Activated CD8-positive, alpha-beta memory T cell treated with anti-CD3 and anti-CD28 coated beads for 24 hours (primary cell): ENCODE measurements around the gene PEMT.

Experiments
- DNase-seq: peaks from one replicate; pipeline ENCODE4 v3.0.0-alpha.2; 2020

The PEMT gene

DNA sequence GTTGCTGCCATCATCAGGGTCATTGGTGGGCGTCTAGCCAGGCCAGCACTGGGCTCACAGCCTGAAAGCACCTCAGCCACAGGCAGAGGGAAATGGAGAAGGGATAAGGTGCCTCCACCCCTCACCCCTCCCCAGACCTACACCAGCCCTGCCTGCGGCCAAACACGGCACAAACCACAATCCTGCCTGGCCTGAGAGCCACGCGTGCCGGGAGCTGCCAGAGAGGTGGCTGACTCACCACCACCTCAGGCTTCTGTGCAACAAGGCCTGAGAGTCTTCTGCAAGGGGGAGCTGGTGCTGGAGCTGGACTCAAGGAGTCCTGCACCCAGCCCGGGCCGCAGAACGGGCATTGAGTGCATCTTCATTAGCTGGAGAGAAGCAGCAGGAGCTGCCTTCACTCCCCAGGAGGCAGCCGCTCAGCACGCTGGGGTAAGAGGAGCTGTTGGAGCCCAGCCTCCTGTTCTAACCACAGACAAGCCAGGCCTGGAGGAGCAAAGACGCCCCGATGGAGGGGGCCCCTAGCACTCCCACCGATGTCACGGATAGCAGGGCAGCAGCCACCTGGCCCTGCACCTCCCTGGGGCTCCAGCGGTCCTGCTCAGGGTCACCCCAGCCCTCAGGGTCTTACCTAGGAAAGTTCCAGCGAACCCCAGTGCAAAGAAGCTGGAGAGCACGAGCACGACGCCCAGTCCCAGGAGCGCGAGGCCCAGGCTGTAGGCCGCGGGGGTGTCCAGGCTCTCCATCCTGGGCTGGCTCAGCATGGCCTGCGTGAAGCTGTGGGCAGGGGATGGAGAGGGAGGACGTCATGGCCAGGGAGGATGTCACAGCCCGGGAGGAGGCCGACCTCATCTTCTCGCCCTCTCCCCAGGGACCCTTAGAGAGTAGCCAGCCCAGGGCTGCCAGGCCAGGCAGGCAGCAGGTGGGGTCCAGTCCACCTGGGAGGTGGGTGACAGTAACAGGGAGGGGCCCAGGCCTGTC, 79.3 kb downstream of the PEMT start:
- no peak for DNase-seq

DNA sequence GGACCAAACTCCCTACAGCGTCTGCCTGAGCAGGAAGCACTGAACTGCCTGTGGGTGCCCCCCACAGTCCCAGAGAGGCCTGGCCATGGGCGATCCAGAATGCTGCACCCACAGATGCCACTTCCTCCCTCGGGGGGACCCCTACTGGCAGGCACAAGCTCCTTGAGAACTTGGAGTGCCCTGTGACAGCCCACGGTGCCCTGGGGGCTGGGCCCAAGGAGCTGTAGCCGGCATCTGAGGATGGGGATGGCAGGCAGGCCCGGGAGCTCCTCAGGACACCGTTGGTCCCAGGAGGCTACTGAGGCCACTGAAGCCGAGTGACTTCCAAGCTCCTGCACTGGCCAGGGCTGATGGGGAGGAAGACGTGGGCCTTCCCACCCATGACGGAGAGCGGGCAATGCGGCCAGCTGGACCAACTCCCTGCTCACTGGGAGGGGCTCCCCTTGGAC, 80.2 kb downstream of the PEMT start:
- no peak for DNase-seq

DNA sequence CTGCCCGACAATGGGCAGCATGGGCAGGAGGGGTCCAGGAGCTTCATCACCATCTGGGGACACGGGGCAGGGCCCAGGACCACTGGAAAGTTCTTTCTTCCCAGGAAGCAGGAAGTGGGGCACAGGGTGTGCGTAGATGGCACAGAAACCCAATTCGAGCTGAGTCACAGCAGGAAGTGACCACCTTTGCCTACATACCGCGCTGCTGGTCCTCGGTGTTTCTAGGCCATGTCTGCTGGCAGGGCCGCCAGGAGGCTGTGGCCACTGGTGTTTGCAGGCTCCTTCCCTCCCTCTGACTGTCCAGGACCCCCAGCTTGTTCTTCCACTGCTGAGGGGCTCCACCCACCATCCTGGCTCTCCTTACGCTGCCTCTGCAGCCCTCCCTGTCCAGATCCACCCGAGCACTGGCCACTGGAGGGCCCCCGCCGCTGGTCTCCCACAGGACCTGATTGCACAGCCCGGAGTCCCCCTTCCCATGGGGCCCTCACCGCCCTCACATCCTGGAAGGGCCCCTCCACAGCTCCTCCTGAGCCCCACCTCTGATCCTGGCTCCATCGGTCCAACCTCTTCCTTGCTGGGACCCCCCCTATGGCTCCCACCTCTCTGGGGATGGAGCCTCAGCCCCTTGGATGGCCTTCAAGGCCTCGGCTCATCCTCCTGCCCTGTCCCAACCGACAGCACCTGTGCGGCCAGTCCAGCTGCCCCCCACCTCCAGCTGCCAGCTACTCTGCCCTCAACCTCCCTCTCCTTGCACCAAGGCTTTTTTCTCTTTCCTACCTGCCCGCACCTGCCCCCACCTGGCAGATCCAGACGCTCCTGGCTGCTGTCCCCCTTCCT, 80.8 kb downstream of the PEMT start:
- no peak for DNase-seq

DNA sequence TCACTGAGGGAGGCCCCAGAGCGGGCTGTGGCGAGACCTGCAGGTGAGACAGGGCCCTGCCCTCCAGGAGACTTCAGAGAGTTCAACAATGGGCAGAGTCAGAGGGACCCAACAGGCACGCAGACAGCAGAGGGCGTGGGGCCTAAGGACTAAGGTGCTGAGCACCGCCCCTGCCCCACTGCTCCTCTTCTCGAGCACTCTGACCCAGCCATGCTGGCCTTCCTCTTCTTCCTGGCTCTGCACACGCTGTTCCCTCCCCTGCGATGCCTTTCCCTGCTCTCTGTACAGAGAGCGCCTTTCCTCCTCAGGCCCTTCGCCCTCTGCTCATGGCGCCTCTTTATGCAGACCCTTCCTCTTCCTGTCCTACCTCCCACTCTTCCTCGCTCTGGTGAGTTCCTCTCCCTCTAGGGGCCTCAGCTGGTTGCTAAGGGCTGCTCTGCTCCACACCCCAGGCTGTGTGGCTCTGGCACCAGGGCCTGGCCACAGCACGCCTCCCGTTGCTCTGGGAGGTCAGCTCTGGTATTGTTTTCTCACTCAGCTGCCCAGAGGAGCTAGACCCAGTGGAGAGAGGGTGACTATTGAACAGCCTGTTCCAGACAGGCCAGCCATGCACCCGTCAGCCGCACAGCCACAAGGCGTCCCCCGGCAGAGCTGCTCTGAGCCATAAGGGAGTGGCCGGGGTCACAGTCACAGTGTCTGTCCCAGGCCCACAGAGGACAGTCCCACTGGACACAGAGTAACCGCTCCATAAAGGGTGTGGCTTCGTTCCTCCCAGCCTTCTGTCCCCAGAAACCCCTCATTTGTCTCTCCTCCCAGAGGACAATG, 81.7 kb downstream of the PEMT start:
- no peak for DNase-seq

DNA sequence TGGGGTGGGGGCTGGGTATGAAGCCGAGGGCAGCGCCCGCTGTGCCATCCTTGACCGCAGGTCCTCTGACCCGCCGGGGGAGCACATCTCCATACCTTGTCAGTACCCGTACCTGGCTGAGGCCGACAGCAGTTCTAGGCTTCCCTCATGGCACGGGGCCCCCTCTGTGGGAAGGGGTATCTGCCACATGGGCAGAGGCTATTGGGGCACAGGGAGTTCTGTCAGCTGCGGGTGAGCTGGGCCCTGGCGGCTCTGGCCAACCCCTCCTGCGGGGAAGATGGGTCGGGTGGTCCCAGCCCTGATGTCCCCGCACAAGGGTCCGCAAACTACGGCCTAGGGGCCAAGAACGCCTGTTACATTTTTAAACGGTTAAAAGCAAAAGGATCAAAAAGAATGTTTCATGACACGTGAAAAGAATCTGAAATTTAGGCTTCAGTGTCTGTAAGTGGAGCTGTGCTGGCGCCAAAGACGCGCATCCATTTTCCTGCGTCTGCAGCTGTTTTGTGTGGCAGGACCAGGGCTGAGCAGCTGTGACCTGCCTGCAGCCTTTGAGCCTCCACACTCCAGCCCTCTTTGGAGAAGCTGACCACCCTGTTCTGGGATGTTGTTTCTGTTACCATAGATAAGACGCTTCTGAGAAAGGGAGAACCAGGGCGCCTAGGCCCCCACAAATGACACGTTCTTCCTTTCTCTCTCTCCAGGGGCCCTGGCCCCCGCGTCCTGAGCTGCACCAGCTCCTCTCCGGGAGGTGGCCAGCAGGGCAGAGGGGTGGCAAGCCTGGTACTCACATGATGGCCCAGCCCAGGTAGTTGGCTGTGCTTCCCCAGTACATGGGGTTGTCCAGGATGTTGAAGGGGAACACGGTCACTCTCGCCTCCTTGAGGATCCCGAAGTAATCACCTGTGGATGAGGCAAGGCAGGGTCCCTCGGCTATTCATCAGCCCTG, 82.6 kb downstream of the PEMT start:
- no peak for DNase-seq

DNA sequence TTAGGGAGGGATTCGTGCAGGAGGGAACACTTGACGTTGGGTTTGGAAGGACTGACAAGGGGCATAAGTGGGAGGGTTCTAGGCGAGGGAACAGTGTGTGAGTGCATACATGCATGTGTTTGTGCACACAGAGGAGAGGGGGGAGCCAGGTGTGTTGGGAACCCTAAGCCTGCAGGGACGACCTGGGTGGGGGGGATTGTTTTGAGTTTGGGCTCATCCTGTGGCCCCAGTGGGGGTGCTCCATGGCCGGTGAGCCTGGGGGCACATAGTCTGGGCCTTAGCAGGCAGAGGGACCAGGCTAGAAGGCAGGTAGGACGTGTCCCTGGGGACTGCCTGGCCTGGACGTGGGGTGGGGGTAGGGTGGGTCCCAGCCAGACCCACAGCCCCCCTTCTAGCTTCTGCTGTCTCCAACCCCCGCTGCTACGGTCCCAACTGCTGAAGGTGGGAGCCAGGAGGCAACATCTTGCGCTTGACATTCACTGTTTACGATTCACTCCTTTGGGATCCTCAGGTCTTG, 83.4 kb downstream of the PEMT start:
- no peak for DNase-seq

DNA sequence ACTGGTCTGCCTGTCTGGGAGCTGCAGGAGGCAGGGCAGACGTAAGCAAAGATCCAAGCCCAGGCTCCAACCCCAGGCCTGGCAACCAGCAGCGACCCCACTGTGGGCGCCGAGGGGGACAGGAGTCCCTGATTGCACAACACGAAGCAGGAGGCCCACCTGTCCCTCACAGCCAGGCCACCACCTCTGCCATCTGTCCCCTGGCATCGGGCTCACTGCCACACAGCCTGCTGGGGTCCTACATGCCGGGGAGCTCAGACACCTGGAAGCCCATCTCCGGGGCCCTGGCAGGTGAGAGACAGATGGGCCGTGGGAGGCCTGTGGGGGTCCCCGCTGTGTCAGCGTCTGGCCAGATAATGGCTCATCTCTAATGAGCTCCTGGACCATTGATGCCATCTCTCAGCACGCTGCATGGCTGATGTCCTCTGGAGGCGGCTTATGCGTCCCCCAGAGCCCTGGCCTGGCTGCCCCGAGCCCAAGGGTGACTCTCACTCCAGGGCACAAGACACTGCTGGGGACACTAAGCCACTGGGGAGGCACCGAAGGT, 84.0 kb downstream of the PEMT start:
- DNase-seq: no peak

DNA sequence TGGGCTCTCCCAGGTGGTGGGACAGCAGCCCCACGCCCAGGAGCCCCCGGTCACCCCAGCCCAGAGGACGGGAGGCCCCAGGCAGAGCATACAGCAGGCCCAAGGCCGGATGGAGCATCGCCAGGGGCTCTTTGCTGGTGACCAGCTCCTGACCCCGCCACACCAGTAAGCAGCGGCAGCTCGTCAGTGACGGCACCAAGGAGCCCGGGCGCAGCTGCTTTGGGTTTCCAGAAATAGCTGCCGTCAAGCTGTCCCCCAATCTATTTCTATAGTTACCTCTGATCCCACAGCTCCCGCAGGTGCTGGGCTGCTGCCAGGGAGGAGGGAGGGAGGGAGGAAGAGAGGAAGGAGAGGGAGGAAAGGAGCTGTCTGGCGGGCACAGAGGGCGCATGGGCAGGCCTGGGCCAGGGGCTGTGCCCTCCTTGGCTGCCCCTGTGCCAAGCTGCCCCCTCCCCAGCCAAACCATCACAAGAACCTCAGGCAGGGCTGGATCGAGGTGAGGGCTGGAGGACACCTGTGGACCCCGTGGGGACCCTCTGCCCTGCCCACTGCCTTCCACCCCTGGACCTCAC, 84.5 kb downstream of the PEMT start:
- DNase-seq: no peak

DNA sequence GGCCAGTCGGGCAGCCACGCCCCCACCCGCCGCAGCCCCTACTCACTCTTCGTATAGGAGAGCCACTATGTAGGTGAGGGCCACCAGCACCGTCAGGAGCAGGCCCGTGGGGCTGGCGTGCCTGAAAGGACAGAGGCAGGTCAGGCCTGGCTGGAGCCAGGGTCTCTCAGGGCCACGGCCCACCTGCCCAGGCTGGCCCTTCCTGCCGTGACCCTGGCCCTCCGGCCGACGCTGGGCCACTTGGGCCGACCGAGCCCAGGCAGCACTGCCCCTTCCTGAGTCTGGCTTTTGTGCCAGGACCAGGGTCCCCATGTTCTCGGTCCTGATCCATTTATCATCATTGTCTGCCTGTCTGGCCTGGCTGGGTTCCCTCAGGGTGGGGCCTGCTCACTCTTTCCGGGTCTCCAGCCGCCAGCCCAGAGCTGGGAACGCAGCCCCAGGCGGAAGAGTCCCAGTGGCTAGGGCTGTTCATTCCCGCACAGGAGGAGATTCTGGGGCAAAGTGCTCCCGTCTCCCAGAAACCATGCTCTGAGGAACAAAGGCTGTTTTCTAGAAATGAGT, 85.2 kb downstream of the PEMT start:
- no peak for DNase-seq

DNA sequence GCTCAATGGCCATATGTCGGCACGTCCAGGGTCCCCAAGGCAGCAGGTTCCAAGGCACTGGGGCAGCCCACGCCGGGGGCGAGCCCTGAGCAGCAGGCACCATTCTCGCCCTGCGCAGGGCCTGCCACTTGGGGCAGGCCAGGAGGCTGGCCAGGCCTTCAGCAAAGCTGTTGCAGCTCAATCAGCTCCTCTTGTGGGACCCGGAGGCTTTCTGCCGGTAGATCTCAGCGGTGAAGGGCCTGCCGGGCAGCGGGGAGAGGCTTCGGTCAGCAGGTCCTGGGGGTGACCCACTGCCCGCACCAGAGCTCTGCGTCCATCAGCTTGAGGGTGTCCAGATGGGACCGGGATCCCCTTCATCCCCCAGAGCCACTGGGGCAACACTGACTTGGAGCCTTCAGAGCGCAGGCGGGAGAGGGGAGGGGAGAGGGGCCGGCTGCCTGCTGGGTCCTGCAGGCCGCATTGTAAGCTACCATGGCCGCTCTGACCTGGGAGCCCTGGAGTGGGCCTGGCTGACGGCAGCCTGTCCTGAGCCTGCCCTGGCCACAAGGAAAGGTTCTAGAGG, 85.8 kb downstream of the PEMT start:
- no peak for DNase-seq

DNA sequence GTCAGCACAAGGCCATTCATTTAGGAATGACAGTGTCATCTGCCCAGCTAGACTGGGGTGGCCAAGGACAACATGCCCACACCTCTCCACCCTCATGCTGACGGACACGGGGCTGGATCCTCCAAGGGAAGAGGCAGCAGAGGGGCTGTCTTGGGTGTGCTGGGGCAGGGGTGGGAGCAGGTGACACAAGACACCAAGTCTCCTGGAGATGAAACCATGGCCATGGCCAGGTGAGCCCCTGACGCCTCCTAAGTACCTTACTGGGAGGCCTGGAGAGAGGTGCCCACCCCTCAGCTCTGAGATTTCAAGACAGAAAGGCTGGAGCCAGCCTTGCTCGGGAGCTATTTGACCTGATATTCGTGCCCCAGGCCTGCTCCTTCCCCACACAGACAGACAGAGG, 86.4 kb downstream of the PEMT start:
- no peak for DNase-seq

DNA sequence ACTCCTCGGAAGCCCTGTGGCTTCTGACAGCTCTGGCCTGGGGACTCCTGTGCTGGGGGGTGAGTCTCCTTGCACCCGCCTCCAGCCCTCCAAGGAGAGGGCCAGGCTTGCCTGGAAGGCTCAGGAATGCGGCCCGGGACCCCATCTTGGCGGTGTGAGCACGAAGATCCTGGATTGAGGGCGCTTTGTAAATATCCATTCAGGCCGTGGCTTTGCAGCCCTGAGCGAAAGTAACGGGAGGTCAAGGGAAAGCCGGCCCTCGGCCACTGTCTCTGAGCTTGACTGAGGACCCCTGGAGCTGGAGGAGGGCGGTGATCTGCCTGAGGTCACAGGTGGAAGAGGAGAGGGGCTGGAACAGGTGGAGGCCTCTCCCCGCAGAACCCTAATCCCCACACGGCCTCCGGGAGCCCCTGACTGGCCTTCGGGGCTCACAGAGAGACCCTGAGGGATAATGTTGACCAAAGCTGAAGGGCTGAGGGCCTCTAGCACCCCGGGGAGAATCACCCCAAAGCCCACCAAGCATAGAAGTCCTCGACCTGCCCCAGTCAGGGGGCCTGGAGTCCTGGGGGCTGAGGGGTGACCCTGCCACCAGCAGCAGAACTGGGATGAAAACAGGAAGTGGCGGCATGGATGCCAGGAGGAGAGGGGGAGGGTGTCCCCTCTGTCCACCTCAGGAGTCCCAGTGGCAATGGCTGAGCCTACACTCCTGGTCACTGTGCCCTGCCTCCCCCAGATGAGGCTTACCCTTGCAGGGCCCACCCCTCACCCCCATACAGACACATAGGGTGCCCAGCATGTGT, 87.0 kb downstream of the PEMT start:
- DNase-seq: no peak

DNA sequence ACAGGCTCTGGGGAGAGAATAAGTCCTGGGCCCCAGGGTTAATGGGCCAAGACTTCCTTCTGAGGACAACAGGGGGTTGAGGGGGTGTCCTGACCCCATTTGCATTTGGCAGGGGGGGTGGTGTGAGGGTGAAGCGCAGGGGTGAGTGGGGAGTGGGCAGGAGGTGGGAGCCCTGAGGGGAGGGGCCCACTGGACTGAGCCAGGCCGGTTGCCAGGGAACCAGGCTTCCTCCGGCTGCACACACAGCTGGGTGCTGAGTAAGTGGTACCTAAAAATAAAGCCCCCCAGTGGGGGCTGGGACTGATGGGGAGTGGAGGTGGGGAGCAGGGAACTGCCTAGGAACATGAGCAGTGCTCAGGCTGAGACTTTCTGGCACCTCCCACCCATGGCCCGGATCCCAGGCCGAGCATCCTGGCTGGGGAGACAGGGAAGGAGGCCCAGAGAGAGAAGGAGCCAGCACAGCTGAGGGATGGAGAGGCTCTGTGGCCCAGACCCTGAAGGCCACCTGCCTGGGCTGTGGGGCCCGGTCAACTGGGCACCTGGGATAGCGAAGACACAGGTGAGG, 87.9 kb downstream of the PEMT start:
- no peak for DNase-seq

DNA sequence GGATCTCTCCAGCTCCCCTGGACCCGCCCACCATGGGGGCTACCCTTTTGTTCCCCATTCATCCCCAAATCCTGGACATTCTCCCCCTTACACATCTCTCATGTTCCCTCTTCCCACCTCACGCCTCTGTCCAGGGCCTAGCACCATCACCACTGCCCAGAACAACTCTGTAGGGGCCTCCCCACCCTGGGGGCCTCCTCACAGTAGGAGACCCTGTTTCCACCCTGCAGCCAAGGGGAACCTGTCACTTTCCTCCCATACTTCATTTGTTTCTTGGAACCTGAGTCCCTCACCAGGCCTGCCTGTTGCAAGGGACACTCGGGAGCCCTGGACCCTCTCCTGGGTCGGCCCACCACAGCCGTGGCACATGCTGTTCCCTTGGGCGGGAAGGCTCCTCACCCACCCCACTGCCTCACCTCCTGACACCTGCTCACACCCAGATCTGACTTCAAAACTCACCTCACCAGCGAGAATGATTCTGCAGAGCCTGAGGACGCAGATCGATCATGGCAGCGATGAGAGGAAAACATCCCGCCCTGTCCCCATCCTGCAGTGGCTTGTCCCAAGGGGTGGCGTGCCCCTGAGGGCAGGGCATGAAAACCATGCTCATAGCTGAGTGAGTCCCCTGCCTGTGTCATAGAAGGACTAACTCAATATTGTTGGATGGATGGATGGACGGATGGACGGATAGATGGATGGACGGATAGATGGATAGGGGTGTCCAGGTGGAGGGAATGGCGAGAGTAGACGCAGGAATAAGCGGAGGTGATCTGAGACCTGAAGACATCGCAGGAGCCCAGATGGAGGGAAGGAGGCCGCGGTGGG, 88.6 kb downstream of the PEMT start:
- DNase-seq: no peak

DNA sequence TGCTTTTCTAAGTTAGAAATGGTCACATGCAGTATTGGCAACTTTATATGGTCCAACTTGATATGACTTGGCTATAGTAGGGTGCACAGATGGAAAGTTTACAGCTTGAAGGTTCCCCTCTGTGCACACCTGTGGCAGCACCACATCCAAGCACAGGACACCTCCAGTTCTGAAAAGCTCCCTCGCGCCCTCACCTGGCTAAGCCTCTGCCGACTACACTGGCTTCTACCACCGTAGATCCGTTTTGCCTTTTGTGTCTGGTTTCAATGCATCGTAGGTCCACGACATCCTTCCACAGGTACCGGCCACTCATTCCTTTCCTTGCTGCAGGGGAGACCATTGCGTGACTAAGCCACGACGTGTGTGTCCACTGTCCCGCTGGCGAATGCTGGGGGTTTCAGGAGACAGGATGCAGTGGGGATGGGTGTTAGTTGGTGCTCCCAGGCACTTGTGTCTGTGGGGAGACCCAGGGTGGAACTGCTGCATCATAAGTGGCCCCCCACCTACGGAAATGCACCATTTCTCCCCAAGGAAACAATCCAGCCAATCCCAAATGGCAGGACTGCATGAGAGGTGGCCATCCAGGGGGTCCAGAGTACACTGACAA, 90.4 kb downstream of the PEMT start:
- DNase-seq: no peak

DNA sequence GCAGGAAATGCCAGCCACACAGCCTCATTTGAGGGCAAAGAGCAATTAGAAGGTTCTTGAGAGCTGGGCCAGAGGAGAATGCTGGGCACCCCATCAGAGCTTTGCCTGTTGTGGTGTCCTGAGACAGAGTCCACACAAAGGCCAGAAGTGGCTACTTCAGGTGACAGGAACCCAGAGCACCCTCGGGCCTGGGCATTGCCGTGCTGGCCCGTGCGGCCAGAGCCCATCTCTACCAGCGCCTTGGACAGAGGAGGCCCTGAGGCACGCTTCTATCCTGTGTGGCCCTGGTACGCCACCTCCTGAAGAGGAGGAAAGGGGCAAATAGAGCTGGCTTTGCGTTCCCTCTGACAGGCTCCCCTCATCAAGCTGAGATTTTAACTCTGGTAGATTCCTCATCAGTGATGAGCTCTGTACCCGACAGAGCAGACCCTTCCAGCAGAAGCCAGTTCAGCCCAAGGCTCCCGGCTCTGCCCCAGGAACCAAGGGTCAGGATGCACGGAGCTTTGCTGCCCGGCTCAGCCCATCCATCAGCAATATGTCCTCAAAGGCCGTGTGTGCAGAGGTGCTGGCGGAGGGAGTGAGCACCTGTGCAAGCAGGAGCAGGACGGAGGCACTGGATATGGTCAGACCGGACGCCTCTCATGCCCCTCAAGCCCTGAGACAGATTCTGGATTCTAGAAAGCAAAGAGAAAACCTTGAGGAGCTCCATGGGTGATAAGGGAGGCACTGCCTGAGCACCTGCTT, 91.9 kb downstream of the PEMT start:
- DNase-seq: no peak
